Mammary epithelial cell (primary cell): Measurements from ENCODE around the gene NBEA.

Experiments used
- EZH2 ChIP-seq: IDR thresholded peaks from 2 replicates; pipeline ENCODE4 v1.6.1; 2012; ENCODE audit warnings: low read length, inconsistent platforms, borderline replicate concordance
- TF ChIP-seq, protein P1 (sequence below), 2 donors: IDR thresholded peaks in 1 of 2; conservative IDR thresholded peaks in 1 of 2; 2 replicates each; pipeline ENCODE4 v1.5.1; 2011 to 2012; ENCODE audit warnings: inconsistent platforms in 2 of 2, low read length in 2 of 2, mild to moderate bottlenecking in 2 of 2, control low read depth in 1 of 2, low read depth in 1 of 2; ENCODE audit not compliant: insufficient read depth in 1 of 2; ENCODE audit errors: extremely low read depth in 1 of 2

DNA sequence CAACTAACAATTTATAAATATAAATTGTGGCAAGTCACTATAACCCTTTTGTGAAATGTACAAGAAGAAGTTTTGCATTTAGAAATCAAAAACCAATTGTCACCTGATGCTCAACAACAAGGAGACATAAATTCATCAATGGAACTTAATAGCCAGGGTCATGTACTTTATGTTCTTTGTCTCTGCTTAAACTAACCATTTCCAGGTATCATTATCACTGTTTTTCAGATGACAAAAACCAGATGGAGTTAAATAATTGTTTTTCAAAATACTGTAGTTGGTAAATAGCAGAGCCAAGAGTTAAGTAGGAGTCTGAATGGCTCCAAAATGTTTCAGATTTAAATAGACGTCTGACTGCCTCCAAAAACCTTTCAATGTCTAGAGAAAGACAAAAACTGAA lies 606.7 kb downstream of the NBEA start:
- TF ChIP-seq, protein P1, sequence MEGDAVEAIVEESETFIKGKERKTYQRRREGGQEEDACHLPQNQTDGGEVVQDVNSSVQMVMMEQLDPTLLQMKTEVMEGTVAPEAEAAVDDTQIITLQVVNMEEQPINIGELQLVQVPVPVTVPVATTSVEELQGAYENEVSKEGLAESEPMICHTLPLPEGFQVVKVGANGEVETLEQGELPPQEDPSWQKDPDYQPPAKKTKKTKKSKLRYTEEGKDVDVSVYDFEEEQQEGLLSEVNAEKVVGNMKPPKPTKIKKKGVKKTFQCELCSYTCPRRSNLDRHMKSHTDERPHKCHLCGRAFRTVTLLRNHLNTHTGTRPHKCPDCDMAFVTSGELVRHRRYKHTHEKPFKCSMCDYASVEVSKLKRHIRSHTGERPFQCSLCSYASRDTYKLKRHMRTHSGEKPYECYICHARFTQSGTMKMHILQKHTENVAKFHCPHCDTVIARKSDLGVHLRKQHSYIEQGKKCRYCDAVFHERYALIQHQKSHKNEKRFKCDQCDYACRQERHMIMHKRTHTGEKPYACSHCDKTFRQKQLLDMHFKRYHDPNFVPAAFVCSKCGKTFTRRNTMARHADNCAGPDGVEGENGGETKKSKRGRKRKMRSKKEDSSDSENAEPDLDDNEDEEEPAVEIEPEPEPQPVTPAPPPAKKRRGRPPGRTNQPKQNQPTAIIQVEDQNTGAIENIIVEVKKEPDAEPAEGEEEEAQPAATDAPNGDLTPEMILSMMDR (conservative IDR thresholded peaks at IDR 0.05 in 1 of 2, IDR thresholded peaks at IDR 0.05 in 1 of 2; ENCODE audit: extremely low read depth in 1 of 2, insufficient read depth in 1 of 2, low read depth in 1 of 2, low read length in 2 of 2), result no peak
- TF ChIP-seq EZH2, result no peak
